ENCODE measurements around the gene FLNA.

DNA sequence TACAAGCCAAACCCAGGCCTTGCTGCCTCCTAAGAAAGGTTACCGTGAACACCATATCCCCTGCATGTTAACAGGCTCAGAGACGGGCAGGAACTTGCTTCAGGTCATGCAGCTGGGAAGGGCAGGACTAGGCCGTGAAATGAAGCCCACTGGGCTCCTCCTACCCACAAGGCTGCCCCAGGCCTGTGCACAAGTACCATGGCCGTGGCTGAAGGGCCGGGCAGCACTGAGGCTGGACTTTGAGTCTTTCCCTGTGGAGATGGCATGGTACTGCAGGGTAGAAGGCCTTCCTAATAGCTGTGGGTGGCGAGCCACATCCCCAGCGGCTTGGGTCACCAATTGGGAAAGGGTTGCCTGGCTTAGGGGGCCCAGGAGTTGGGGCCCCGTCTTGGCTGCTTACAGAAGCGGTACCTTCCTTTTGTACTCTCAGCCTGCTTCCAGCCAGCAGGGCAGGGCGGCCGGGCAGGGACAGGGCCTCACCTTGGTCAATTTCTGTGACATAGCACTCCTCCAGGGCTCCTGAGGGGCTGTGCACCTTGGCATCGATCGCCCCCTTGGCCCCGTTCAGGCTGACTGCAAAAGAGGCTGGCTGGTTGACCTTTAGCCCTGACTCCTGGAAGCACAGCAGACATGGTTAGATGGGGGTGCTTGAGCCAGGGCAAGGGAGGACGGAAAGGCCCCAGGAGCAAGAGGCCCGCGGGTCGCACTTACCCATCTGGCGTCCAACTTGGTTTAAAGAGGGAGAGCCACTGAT is 23.8 kb downstream of the FLNA start:
- TF ChIP-seq YY1 (IDR thresholded peaks at IDR 0.05; ENCODE audit: insufficient read depth, insufficient read length) (no peak), SUZ12 (IDR thresholded peaks at IDR 0.05; ENCODE audit: extremely low read depth, insufficient read depth, insufficient read length) (no peak)
